SK-N-SH (cell line): Measurements from ENCODE around the gene ARL4A.

Source experiments
- CTCF ChIP-seq: fragments of 200-600 bp; sonication (generic); IDR thresholded peaks from 2 replicates; pipeline ENCODE4 v1.6.1; 2017; ENCODE audit warnings: antibody characterized with exemption, mild to moderate bottlenecking, moderate library complexity
- FOSL2 ChIP-seq: IDR thresholded peaks from 2 replicates; pipeline ENCODE4 v1.4.0; 2012; ENCODE audit warnings: low read depth, mild to moderate bottlenecking, moderate library complexity, borderline replicate concordance
- JUND ChIP-seq: IDR thresholded peaks from 2 replicates; pipeline ENCODE4 v1.4.0; 2012
- MXI1 ChIP-seq: IDR thresholded peaks from 2 replicates; pipeline ENCODE4 v1.6.1; 2012; ENCODE audit warnings: mild to moderate bottlenecking, low read depth, low read length, improper control_type of control experiment
- NFIC ChIP-seq: IDR thresholded peaks from 2 replicates; pipeline ENCODE4 v1.4.0; 2012; ENCODE audit warnings: borderline replicate concordance
- NRF1 ChIP-seq: IDR thresholded peaks from 2 replicates; pipeline ENCODE4 v1.6.1; 2012; ENCODE audit warnings: low read depth, mild to moderate bottlenecking, low read length
- RAD21 ChIP-seq: IDR thresholded peaks from 2 replicates; pipeline ENCODE4 v1.6.1; 2012; ENCODE audit warnings: mild to moderate bottlenecking, low read length
- RFX5 ChIP-seq: IDR thresholded peaks from 2 replicates; pipeline ENCODE4 v1.6.1; 2012; ENCODE audit warnings: mild to moderate bottlenecking, improper control_type of control experiment, low read length
- SIN3A ChIP-seq: IDR thresholded peaks from 2 replicates; pipeline ENCODE4 v1.6.1; 2012; ENCODE audit warnings: low read depth, mild to moderate bottlenecking, low read length, moderate library complexity, borderline replicate concordance
- TAF1 ChIP-seq: IDR thresholded peaks from 2 replicates; pipeline ENCODE4 v1.6.1; 2012; ENCODE audit warnings: low read depth, mild to moderate bottlenecking, low read length, moderate library complexity, borderline replicate concordance
- ZBTB33 ChIP-seq: IDR thresholded peaks from 2 replicates; pipeline ENCODE4 v1.4.0; 2012; ENCODE audit warnings: low read depth, borderline replicate concordance
- TF ChIP-seq, protein P1 (sequence below): IDR thresholded peaks from 2 replicates; pipeline ENCODE4 v1.6.1; 2012; ENCODE audit warnings: mild to moderate bottlenecking, low read depth, low read length, moderate library complexity

DNA sequence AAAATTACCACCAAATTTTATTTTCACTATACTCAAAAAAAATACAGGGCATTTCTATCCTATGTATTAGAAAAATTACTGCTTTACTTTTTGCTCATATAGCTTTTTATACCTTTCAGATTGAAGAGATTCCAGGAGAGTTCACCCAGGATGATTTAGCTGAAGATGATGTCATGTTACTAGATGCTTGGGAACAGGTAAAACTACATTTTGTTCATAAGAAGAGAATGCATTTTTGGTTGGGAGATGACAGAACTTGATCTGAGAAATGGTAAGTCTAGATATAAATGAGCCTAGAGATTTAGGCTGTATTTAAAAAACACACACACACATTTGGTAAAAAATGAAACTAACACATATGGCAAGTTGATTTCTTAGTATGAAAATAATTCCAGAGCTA lies 38.1 kb upstream of the ARL4A start:
- TF ChIP-seq RFX5 (no peak), JUND (no peak), CTCF (no peak), SIN3A (no peak), ZBTB33 (no peak), MXI1 (no peak), FOSL2 (no peak), NFIC (no peak), TAF1 (no peak), RAD21 (no peak), NRF1 (no peak)
- TF ChIP-seq, protein P1, sequence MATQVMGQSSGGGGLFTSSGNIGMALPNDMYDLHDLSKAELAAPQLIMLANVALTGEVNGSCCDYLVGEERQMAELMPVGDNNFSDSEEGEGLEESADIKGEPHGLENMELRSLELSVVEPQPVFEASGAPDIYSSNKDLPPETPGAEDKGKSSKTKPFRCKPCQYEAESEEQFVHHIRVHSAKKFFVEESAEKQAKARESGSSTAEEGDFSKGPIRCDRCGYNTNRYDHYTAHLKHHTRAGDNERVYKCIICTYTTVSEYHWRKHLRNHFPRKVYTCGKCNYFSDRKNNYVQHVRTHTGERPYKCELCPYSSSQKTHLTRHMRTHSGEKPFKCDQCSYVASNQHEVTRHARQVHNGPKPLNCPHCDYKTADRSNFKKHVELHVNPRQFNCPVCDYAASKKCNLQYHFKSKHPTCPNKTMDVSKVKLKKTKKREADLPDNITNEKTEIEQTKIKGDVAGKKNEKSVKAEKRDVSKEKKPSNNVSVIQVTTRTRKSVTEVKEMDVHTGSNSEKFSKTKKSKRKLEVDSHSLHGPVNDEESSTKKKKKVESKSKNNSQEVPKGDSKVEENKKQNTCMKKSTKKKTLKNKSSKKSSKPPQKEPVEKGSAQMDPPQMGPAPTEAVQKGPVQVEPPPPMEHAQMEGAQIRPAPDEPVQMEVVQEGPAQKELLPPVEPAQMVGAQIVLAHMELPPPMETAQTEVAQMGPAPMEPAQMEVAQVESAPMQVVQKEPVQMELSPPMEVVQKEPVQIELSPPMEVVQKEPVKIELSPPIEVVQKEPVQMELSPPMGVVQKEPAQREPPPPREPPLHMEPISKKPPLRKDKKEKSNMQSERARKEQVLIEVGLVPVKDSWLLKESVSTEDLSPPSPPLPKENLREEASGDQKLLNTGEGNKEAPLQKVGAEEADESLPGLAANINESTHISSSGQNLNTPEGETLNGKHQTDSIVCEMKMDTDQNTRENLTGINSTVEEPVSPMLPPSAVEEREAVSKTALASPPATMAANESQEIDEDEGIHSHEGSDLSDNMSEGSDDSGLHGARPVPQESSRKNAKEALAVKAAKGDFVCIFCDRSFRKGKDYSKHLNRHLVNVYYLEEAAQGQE: no peak
